ENCODE measurements around the gene GRAMD1A.

- no peak for TF ChIP-seq CTCF (IDR thresholded peaks at IDR 0.05)
- no peak for TF ChIP-seq POLR2A (IDR thresholded peaks at IDR 0.05)
Measured at GRCh38 chr19:35051796-35052195, 51.7 kb downstream of the GRAMD1A start.

Measured in right lobe of liver (tissue), 4 donors.